ENCODE data around the gene CHIA.
"Not testable (repeated sequence)": the region's sequence is repeated elsewhere in the genome, so short reads cannot be mapped to it uniquely, and the experiment has no call there.

CHIA gene

DNA sequence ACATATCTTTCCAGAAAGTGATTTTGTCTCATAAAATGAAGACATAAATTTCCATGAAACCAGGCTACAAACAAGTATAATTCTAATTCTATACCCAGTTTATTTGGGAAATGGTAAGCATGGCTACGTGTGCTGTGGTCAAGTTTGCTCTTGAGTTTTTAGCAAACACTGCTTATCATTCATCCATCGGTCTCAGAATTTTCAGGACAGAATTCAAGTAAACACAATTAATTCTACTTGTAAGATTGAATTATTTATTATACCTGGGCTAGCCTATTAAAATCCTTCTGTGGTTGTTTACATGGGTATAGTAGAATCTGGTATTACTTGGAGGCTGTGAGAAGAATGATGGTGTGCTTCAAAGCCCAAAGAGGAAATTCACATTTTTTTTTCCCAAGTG lies 68.3 kb downstream of the CHIA start:
- Histone ChIP-seq H2AFZ (ENCODE audit: low read depth, low read length) (no peak overlapping the region), H3K27me3 (ENCODE audit: insufficient read depth, low read length) (no peaks in the 10 kb centered on the region), H3K9me3 (ENCODE audit: low read length) (no peaks in the 10 kb centered on the region), H3K4me1 (ENCODE audit: insufficient read depth, low read length) (no peaks in the 10 kb centered on the region), H3K4me3 (ENCODE audit: low read length) (no peak overlapping the region), H3K36me3 (ENCODE audit: insufficient read depth, low read length) (no peaks in the 10 kb centered on the region)

GRCh38 chr1:111359376-111359775 lies 68.7 kb downstream of the CHIA start:
- Histone ChIP-seq H2AFZ (ENCODE audit: low read depth, low read length) (no peak overlapping the region), H3K4me1 (ENCODE audit: insufficient read depth, low read length) (no peaks in the 10 kb centered on the region), H3K36me3 (ENCODE audit: insufficient read depth, low read length) (no peaks in the 10 kb centered on the region), H3K4me3 (ENCODE audit: low read length) (no peak overlapping the region), H3K9me3 (ENCODE audit: low read length) (no peaks in the 10 kb centered on the region), H3K27me3 (ENCODE audit: insufficient read depth, low read length) (no peaks in the 10 kb centered on the region)

DNA sequence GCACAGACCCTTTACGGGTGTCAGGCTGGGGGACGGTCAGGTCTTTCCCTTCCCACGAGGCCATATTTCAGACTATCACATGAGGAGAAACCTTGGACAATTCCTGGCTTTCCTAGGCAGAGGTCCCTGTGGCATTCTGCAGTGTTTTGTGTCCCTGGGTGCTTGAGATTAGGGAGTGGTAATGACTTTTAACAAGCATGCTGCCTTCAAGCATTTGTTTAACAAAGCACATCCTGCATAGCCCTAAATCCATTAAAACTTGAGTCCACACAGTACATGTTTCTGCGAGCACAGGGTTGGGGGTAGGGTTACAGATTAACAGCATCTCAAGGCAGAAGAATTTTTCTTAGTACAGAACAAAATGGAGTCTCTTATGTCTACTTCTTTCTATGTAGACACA lies 69.6 kb downstream of the CHIA start:
- not testable (repeated sequence) for H3K4me1 ChIP-seq (ENCODE audit: insufficient read depth, low read length); H3K36me3 ChIP-seq (ENCODE audit: insufficient read depth, low read length); H3K4me3 ChIP-seq (ENCODE audit: low read length); H3K27me3 ChIP-seq (ENCODE audit: insufficient read depth, low read length); H2AFZ ChIP-seq (ENCODE audit: low read depth, low read length); H3K9me3 ChIP-seq (ENCODE audit: low read length)

GRCh38 chr1:111361761-111362160 lies 71.1 kb downstream of the CHIA start:
- Histone ChIP-seq H3K4me1 (ENCODE audit: insufficient read depth, low read length) (peaks cover 2% of the 10 kb centered on the region), H3K36me3 (ENCODE audit: insufficient read depth, low read length) (no peaks in the 10 kb centered on the region), H3K27me3 (ENCODE audit: insufficient read depth, low read length) (no peaks in the 10 kb centered on the region), H3K4me3 (ENCODE audit: low read length) (no peak overlapping the region), H3K9me3 (ENCODE audit: low read length) (no peaks in the 10 kb centered on the region), H2AFZ (ENCODE audit: low read depth, low read length) (no peak overlapping the region)

DNA sequence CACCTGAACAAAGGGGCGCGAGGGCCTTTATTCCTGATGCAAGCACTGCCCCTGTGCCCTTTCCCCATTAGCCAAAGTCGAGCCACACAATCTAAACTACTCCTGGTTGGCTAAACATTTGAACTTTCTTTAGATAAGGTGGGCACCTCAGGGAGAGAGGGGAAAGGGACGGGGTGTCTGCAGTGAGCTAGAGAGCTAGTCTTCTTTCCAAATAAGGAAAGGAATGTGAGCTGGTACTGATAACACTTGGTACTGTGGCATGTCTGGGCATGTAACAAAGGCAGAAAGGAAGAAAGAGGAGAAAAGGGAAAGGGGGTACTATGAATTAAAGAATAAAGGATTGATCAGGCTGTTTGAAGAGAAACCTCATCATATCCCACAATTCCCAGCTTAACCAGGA lies 74.0 kb downstream of the CHIA start:
- Histone ChIP-seq H3K4me3 (ENCODE audit: low read length) (no peak overlapping the region), H3K9me3 (ENCODE audit: low read length) (no peaks in the 10 kb centered on the region), H3K36me3 (ENCODE audit: insufficient read depth, low read length) (no peaks in the 10 kb centered on the region), H2AFZ (ENCODE audit: low read depth, low read length) (peak overlapping the region; percentile 39), H3K4me1 (ENCODE audit: insufficient read depth, low read length) (peaks cover 2% of the 10 kb centered on the region), H3K27me3 (ENCODE audit: insufficient read depth, low read length) (peaks cover 3% of the 10 kb centered on the region)

GRCh38 chr1:111366256-111366655 lies 75.6 kb downstream of the CHIA start:
- Histone ChIP-seq H3K36me3 (ENCODE audit: insufficient read depth, low read length) (no peaks in the 10 kb centered on the region), H3K9me3 (ENCODE audit: low read length) (no peaks in the 10 kb centered on the region)

GRCh38 chr1:111369177-111369576 lies 78.5 kb downstream of the CHIA start:
- no peaks in the 10 kb centered on the region for H3K36me3 ChIP-seq (ENCODE audit: insufficient read depth, low read length)
- peaks cover 2% of the 10 kb centered on the region for H3K4me1 ChIP-seq (ENCODE audit: insufficient read depth, low read length)
- H2AFZ ChIP-seq (ENCODE audit: low read depth, low read length) = no peak overlapping the region
- H3K27me3 ChIP-seq (ENCODE audit: insufficient read depth, low read length) = peaks cover 3% of the 10 kb centered on the region
- no peak overlapping the region for H3K4me3 ChIP-seq (ENCODE audit: low read length)
- H3K9me3 ChIP-seq (ENCODE audit: low read length) = no peaks in the 10 kb centered on the region

More at GRCh38 chr1:111366256-111366655, 75.6 kb downstream of the CHIA start:
- Histone ChIP-seq H3K4me3 (ENCODE audit: low read length) (no peak overlapping the region), H3K27me3 (ENCODE audit: insufficient read depth, low read length) (peaks cover 3% of the 10 kb centered on the region), H3K4me1 (ENCODE audit: insufficient read depth, low read length) (peaks cover 2% of the 10 kb centered on the region), H2AFZ (ENCODE audit: low read depth, low read length) (no peak overlapping the region)

- no peak overlapping the region for H3K4me3 ChIP-seq (ENCODE audit: low read length)
- no peak overlapping the region for H2AFZ ChIP-seq (ENCODE audit: low read depth, low read length)
- no peaks in the 10 kb centered on the region for H3K36me3 ChIP-seq (ENCODE audit: insufficient read depth, low read length)
- H3K9me3 ChIP-seq (ENCODE audit: low read length) = no peaks in the 10 kb centered on the region
- peaks cover under 1% of the 10 kb centered on the region for H3K4me1 ChIP-seq (ENCODE audit: insufficient read depth, low read length)
- peaks cover 3% of the 10 kb centered on the region for H3K27me3 ChIP-seq (ENCODE audit: insufficient read depth, low read length)
Measured at GRCh38 chr1:111369645-111370044, 79.0 kb downstream of the CHIA start.

All from neuron (in vitro differentiated cells).